ENCODE data around the gene HLA-DRB5. TPM values are rescaled to one million over a fixed set of nuclear protein-coding genes. Genes with fewer than 3 reads are reported as not detected.
"Not testable (repeated sequence)": the region's sequence is repeated elsewhere in the genome, so short reads cannot be mapped to it uniquely, and the experiment has no call there.

Gene HLA-DRB5
- total and polyA plus RNA-seq, 10 of the 15 experiments (the other 5 are each of a cell fraction or from before 2014, with no cell fraction given) = 38.0 to 108 (median 62.8) TPM

DNA sequence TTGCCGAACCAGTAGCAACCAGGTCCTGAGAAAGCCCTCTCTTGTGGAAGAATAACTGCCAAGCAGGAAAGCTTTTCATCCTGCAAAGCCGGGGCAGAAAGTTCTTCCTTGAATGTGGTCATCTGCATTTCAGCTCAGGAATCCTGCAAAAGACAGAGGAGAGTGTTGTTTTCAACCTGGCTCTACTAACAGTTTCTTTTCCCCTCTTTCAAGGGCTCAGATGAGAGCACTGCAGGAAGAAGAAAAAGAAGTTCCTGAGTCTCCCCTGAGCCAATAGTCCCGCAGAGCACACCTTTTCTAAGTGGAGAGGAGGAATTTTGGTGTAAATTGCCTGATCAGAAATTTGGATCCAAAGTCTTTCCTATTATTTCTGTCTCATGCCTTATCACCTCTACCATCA lies 48.9 kb upstream of the HLA-DRB5 start (continued):
- TF ChIP-seq SIX5 (IDR thresholded peaks at IDR 0.05; ENCODE audit: low read depth, low read length, severe bottlenecking) = no peak

GRCh38 chr6:32577493-32577892 lies 47.4 kb upstream of the HLA-DRB5 start:
- H3K4me3 ChIP-seq; H3K4me2 ChIP-seq (ENCODE audit: control insufficient read depth, insufficient read depth); BruUV-seq (replicated peaks); H2AFZ ChIP-seq (ENCODE audit: control insufficient read depth, low read depth, low read length); intact Hi-C loops (cut with micrococcal nuclease; ENCODE audit: unreplicated experiment); in situ Hi-C loops (cut with MboI); H3K9me3 ChIP-seq (replicated peaks; ENCODE audit: control insufficient read depth, insufficient read depth, low read length); DNase-seq (ENCODE audit: low read depth, low spot score); H3K4me1 ChIP-seq (ENCODE audit: control insufficient read depth, insufficient read depth, low read length); H3K9ac ChIP-seq (ENCODE audit: control insufficient read depth, insufficient read depth, low read length); H3K79me2 ChIP-seq (ENCODE audit: control insufficient read depth, insufficient read depth, low read length); H3K27me3 ChIP-seq (replicated peaks in 1 of 2; ENCODE audit: control insufficient read depth in 2 of 2, insufficient read depth in 2 of 2, low read length in 1 of 2); FAIRE-seq; H4K20me1 ChIP-seq (ENCODE audit: control insufficient read depth, insufficient read depth); H3K27ac ChIP-seq (ENCODE audit: control insufficient read depth, insufficient read depth): not testable (repeated sequence)
- H3K36me3 ChIP-seq (ENCODE audit: control insufficient read depth in 2 of 2, insufficient read depth in 2 of 2, low read length in 1 of 2) = peaks cover 13 to 14% of the 10 kb centered on the region in 2 experiments; a peak in 3 of 4 replicates
- TF ChIP-seq BCL3 (IDR thresholded peaks at IDR 0.05; ENCODE audit: borderline replicate concordance, insufficient read depth, low read depth, low read length, poor library complexity, severe bottlenecking) (peak; percentile 11), POU2F2 (IDR thresholded peaks at IDR 0.05; ENCODE audit: borderline replicate concordance, low read depth, low read length) (peak; percentile 34; the same call in 1 of the 3 replicates), POLR2AphosphoS5 (IDR thresholded peaks at IDR 0.05; ENCODE audit: low read length) (peak; percentile 87), POLR2A (IDR thresholded peaks at IDR 0.05; ENCODE audit: low read depth, low read length) (peak; percentile 53), SMAD5 (IDR thresholded peaks at IDR 0.05; ENCODE audit: low read depth) (peak; percentile 10; the same call in 1 of the 2 replicates)
- POLR2A ChIA-PET = interaction anchor here (0.9 kb wide), 1 partner anchor 137 kb away, joined by 5 read pairs; the partner anchor contains the start of gene HLA-DRA
- ATAC-seq = peak; percentile 43
- SMC1A ChIA-PET (ENCODE audit: uncharacterized antibody, unreplicated experiment) = interaction anchor here (0.6 to 2.1 kb wide), 5 partner anchors 9 to 117 kb away, joined by 3 to 8 read pairs (median 3); no protein-coding TSS in a partner anchor
- RAD21 ChIA-PET (ENCODE audit: unreplicated experiment) = interaction anchor here (0.7 to 1.6 kb wide), 2 partner anchors 50 to 117 kb away, joined by 3 to 4 read pairs; no protein-coding TSS in a partner anchor
- CTCF ChIA-PET = interaction anchor here (1.4 kb wide), 1 partner anchor 114 kb away, joined by 6 read pairs; no protein-coding TSS in a partner anchor
- 27% methylated on average over 5 of the region's 5 CpGs for WGBS (ENCODE audit: insufficient coverage, insufficient replicate concordance, low lambda C conversion rate, missing lambda C conversion rate)
